Endothelial cell of umbilical vein (primary cell): ENCODE results near the gene ZNF581. TPM values are rescaled to one million over a fixed set of nuclear protein-coding genes. Genes with fewer than 3 reads are reported as not detected.

Source experiments
- BruUV-seq: library from RNA; stranded (reverse); fragments of 400-500 nt; replicated peaks from 2 replicates; lab custom pipeline; 2021; lab: Mats Ljungman, UMichigan
- CTCF ChIA-PET: fragments of 300-600, 350-600 bp; sonication (Branson Sonifier 250); formaldehyde crosslinking; loops from one replicate; lab custom pipeline; 2021; ENCODE audit warnings: antibody characterized with exemption, inconsistent platforms; lab: Charles Lee
- POLR2A ChIA-PET: fragments of 300-600, 350-600 bp; sonication (Branson Sonifier 250); formaldehyde crosslinking; loops from one replicate; lab custom pipeline; 2021; ENCODE audit warnings: antibody characterized with exemption, inconsistent platforms; lab: Charles Lee
- DNase-seq: peaks from one replicate; pipeline ENCODE4 v3.0.0-alpha.2; 2011; ENCODE audit warnings: low read depth, low spot score
- FAIRE-seq: peaks from 2 replicates; lab custom pipeline; 2011; peaks lifted over from hg19 to GRCh38; lab: Jason Lieb, UNC
- H2AFZ ChIP-seq: 2 replicates; pipeline ENCODE4 v1.6.0; 2012; ENCODE audit warnings: low read depth, low read length, control low read depth, inconsistent platforms
- H3K27ac ChIP-seq: 2 replicates; pipeline ENCODE4 v1.5.1; 2011; ENCODE audit warnings: low read depth, mild to moderate bottlenecking, control low read depth, low read length, moderate library complexity; ENCODE audit not compliant: insufficient read depth
- H3K27me3 ChIP-seq, 2 experiments: 2 replicates each; pipeline versions ENCODE4 v1.6.0 to v1.6.1; 2011; ENCODE audit warnings: low read length in 2 of 2, mixed read lengths in 1 of 2; ENCODE audit not compliant: control insufficient read depth in 2 of 2, insufficient read depth in 2 of 2
- H3K36me3 ChIP-seq, 2 experiments: 2 replicates in 1 of 2; 3 replicates in 1 of 2; pipeline ENCODE4 v1.5.1; 2011; ENCODE audit warnings: low read length in 2 of 2, mild to moderate bottlenecking in 1 of 2, moderate library complexity in 1 of 2; ENCODE audit not compliant: control insufficient read depth in 2 of 2, insufficient read depth in 2 of 2; ENCODE audit errors: extremely low read depth in 1 of 2
- H3K4me1 ChIP-seq: 3 replicates; pipeline ENCODE4 v1.5.1; 2011; ENCODE audit warnings: mild to moderate bottlenecking, low read length; ENCODE audit not compliant: control insufficient read depth, insufficient read depth; ENCODE audit errors: extremely low read depth
- H3K4me2 ChIP-seq: 2 replicates; pipeline ENCODE4 v1.6.1; 2011; ENCODE audit warnings: low read length, control low read depth, mixed read lengths; ENCODE audit not compliant: insufficient read depth
- H3K4me3 ChIP-seq, 3 experiments: fragments of 200-600 bp in 1 of 3; sonication (generic), shearing (Covaris generic) in 1 of 3; replicated peaks in 1 of 3; 2 replicates each; pipeline ENCODE4 v1.5.1; 2011 to 2016; ENCODE audit warnings: control low read depth in 3 of 3, low read length in 3 of 3, mild to moderate bottlenecking in 2 of 3, inconsistent platforms in 1 of 3, low read depth in 1 of 3, moderate library complexity in 1 of 3; ENCODE audit not compliant: insufficient read depth in 1 of 3
- H3K79me2 ChIP-seq: 2 replicates; pipeline ENCODE4 v1.6.0; 2012; ENCODE audit warnings: low read length, inconsistent platforms; ENCODE audit not compliant: control insufficient read depth, insufficient read depth
- H3K9ac ChIP-seq: replicated peaks from 2 replicates; pipeline ENCODE3; 2011; ENCODE audit warnings: low read length, control low read depth; ENCODE audit not compliant: insufficient read depth; ENCODE audit errors: extremely low read depth
- H3K9me1 ChIP-seq: replicated peaks from 3 replicates; pipeline ENCODE4 v1.6.0; 2011; ENCODE audit warnings: mild to moderate bottlenecking, low read length; ENCODE audit not compliant: control insufficient read depth, insufficient read depth; ENCODE audit errors: extremely low read depth
- H3K9me3 ChIP-seq: replicated peaks from 2 replicates; pipeline ENCODE4 v1.5.1; 2012; ENCODE audit warnings: low read length, inconsistent platforms; ENCODE audit not compliant: control insufficient read depth, insufficient read depth
- H4K20me1 ChIP-seq: replicated peaks from 2 replicates; pipeline ENCODE3; 2011; ENCODE audit warnings: mild to moderate bottlenecking, low read length; ENCODE audit not compliant: control insufficient read depth, insufficient read depth; ENCODE audit errors: extremely low read depth
- EZH2 ChIP-seq: IDR thresholded peaks from 2 replicates; pipeline ENCODE4 v1.6.1; 2012; ENCODE audit warnings: borderline replicate concordance, low read depth, mild to moderate bottlenecking, moderate library complexity, low read length, inconsistent platforms; ENCODE audit not compliant: severe bottlenecking
- FOS ChIP-seq: IDR thresholded peaks from 2 replicates; pipeline ENCODE4 v1.6.1; 2011; ENCODE audit warnings: mild to moderate bottlenecking, low read length, moderate library complexity, borderline replicate concordance; ENCODE audit not compliant: insufficient read depth
- GATA2 ChIP-seq: IDR thresholded peaks from 2 replicates; pipeline ENCODE4 v1.7.0; 2011; ENCODE audit warnings: low read depth, mild to moderate bottlenecking, moderate library complexity, mixed read lengths, low read length; ENCODE audit not compliant: insufficient read length, insufficient read depth
- JUN ChIP-seq: IDR thresholded peaks from 2 replicates; pipeline ENCODE4 v1.6.1; 2011; ENCODE audit warnings: borderline replicate concordance, low read depth; ENCODE audit not compliant: insufficient read length, insufficient read depth
- MAX ChIP-seq: IDR thresholded peaks from 2 replicates; pipeline ENCODE4 v1.6.1; 2011; ENCODE audit not compliant: insufficient read depth, insufficient read length
- MYC ChIP-seq: IDR thresholded peaks from one replicate; pipeline ENCODE4 v1.6.1; 2011; ENCODE audit warnings: mild to moderate bottlenecking, low read depth, low read length
- POLR2A ChIP-seq: IDR thresholded peaks from 2 replicates; pipeline ENCODE4 v1.6.1; 2012; ENCODE audit warnings: low read depth, mild to moderate bottlenecking, control low read depth, low read length
- POLR2AphosphoS5 ChIP-seq: IDR thresholded peaks from 2 replicates; pipeline ENCODE4 v1.6.1; 2012; ENCODE audit warnings: low read depth, mild to moderate bottlenecking, control low read depth, low read length, moderate library complexity; ENCODE audit not compliant: insufficient read depth
- dilution Hi-C: fragments of 300-500 bp; cut with MboI; formaldehyde crosslinking; loops from one replicate; pipeline ENCODE4 v1.15.0; 2019; ENCODE audit warnings: low sequenced_read_pairs; ENCODE audit not compliant: extremely low pct_ligation_motif_present
- intact Hi-C: fragments of 100-400 bp; cut with micrococcal nuclease; formaldehyde crosslinking; loops from one replicate; pipeline ENCODE4 v1.10.0; 2022
- polyA plus RNA-seq, 4 experiments: library from polyadenylated mRNA; depleted of rRNA in 3 of 4; stranded (reverse) in 3 of 4; unstranded in 1 of 4; fragments of >200 nt; gene quantifications; 2 replicates each; pipeline versions ENCODE4 v1.2.1 to v1.2.3, GENCODE V29; 2011 to 2012; ENCODE audit warnings: missing spikeins in 1 of 4
- total RNA-seq: library from RNA; stranded (reverse); gene quantifications from 2 replicates; pipeline ENCODE4 v1.2.3, GENCODE V29; 2021
- TF ChIP-seq, protein P1 (sequence below), 2 donors: IDR thresholded peaks; 1 replicate in 1 of 2; 2 replicates in 1 of 2; pipeline ENCODE4 v1.5.1; 2011; ENCODE audit warnings: low read length in 2 of 2, mild to moderate bottlenecking in 2 of 2, moderate library complexity in 2 of 2, control low read depth in 1 of 2, inconsistent platforms in 1 of 2, low read depth in 1 of 2; ENCODE audit not compliant: insufficient read depth in 1 of 2; ENCODE audit errors: extremely low read depth in 1 of 2

Gene ZNF581
- total and polyA plus RNA-seq, 2 donors (not counting 3 experiments of a cell fraction or from before 2014, with no cell fraction given): 31.4 to 32.3 TPM

- Histone ChIP-seq H3K79me2 (peaks cover 25% of the 10 kb centered on the region), H3K36me3 (peaks cover 0 to 5% of the 10 kb centered on the region in 2 experiments), H3K27ac (no peak overlapping the region), H3K9me1 (no peaks in the 10 kb centered on the region), H3K4me3 (peak overlapping the region in 2 of 3 experiments; percentile 25 to 96), H3K4me1 (peaks cover 13% of the 10 kb centered on the region), H3K9me3 (no peaks in the 10 kb centered on the region), H3K9ac (no peak overlapping the region), H4K20me1 (no peaks in the 10 kb centered on the region), H3K27me3 (no peaks in the 10 kb centered on the region), H3K4me2 (peak overlapping the region; percentile 59), H2AFZ (no peak overlapping the region)
- CTCF ChIA-PET: interaction anchor here (0.7 to 3.8 kb wide), 28 partner anchors 11 to 465 kb away, joined by 3 to 40 read pairs (median 6); partner anchors contain the start of genes ZNF628 and ZNF784
- TF ChIP-seq FOS: no peak
- dilution Hi-C loops: loop anchor here (10.0 kb wide), 1 partner anchor 92 kb away; no protein-coding TSS in a partner anchor
- intact Hi-C loops: loop anchor here (1.0 to 10.0 kb wide), 4 partner anchors 89 to 352 kb away; partner anchors contain the start of genes C19orf85, ISOC2, PPP6R1 and RPL28
- no peak for DNase-seq
- POLR2A ChIA-PET: interaction anchor here (1.0 to 1.6 kb wide), 2 partner anchors 11 to 48 kb away, joined by 3 to 5 read pairs; no protein-coding TSS in a partner anchor
- TSS peak; percentile 38 for BruUV-seq
- FAIRE-seq: no peak
Measured at GRCh38 chr19:55606471-55606787, 37.0 kb upstream of the ZNF581 start.

DNA sequence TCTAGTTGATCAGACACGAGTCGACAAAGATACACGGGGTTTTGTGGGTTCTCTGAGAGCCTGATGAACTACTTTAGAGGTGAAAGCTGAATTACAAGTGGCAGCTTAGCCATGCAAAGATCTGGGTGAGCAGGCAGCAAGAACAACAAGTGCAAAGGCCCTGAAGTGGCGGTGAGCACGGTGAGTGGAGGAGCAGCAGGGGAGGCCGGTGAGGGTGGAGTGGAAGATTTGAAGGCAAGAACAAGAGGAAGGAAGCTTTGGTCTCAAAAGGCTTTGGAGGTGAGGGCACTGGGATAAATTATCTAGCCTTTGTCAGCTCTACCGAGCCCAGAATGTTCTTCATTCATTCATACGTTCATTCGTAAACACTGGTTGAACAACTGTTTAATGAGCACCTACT lies 36.6 kb upstream of the ZNF581 start:
- H3K79me2 ChIP-seq: peaks cover 26% of the 10 kb centered on the region
- POLR2A ChIA-PET: no interaction called here
- peak overlapping the region in 1 of 3 experiments; percentile 25 for H3K4me3 ChIP-seq

More for the DNA sequence above, 36.6 kb upstream of the ZNF581 start:
- no TSS peak for BruUV-seq
- H2AFZ ChIP-seq: no peak overlapping the region
- intact Hi-C loops: loop anchor here (1.0 to 10.0 kb wide), 4 partner anchors 90 to 352 kb away; partner anchors contain the start of genes C19orf85, ISOC2, PPP6R1 and RPL28
- CTCF ChIA-PET: interaction anchor here (0.7 to 3.8 kb wide), 28 partner anchors 11 to 466 kb away, joined by 3 to 40 read pairs (median 6); partner anchors contain the start of genes ZNF628 and ZNF784
- no peak for DNase-seq
- FAIRE-seq: no peak
- peak overlapping the region; percentile 59 for H3K4me2 ChIP-seq
- TF ChIP-seq MYC (no peak), MAX (no peak), EZH2 (no peak), GATA2 (no peak), JUN (no peak), FOS (no peak), POLR2A (no peak), POLR2AphosphoS5 (no peak)
- TF ChIP-seq, protein P1, sequence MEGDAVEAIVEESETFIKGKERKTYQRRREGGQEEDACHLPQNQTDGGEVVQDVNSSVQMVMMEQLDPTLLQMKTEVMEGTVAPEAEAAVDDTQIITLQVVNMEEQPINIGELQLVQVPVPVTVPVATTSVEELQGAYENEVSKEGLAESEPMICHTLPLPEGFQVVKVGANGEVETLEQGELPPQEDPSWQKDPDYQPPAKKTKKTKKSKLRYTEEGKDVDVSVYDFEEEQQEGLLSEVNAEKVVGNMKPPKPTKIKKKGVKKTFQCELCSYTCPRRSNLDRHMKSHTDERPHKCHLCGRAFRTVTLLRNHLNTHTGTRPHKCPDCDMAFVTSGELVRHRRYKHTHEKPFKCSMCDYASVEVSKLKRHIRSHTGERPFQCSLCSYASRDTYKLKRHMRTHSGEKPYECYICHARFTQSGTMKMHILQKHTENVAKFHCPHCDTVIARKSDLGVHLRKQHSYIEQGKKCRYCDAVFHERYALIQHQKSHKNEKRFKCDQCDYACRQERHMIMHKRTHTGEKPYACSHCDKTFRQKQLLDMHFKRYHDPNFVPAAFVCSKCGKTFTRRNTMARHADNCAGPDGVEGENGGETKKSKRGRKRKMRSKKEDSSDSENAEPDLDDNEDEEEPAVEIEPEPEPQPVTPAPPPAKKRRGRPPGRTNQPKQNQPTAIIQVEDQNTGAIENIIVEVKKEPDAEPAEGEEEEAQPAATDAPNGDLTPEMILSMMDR (IDR thresholded peaks at IDR 0.05; ENCODE audit: extremely low read depth in 1 of 2, insufficient read depth in 1 of 2, low read depth in 1 of 2, low read length in 2 of 2): no peak
- no peak overlapping the region for H3K9ac ChIP-seq
- H3K27ac ChIP-seq: no peak overlapping the region
- no peaks in the 10 kb centered on the region for H3K9me3 ChIP-seq
- no peaks in the 10 kb centered on the region for H4K20me1 ChIP-seq
- H3K4me1 ChIP-seq: peaks cover 13% of the 10 kb centered on the region
- H3K9me1 ChIP-seq: no peaks in the 10 kb centered on the region
- dilution Hi-C loops: loop anchor here (10.0 kb wide), 1 partner anchor 92 kb away; no protein-coding TSS in a partner anchor
- peaks cover 0 to 5% of the 10 kb centered on the region in 2 experiments for H3K36me3 ChIP-seq
- H3K27me3 ChIP-seq: no peaks in the 10 kb centered on the region
